WTC11 (cell line): Measurements from ENCODE around the gene ADAM19. TPM values are rescaled to one million over a fixed set of nuclear protein-coding genes. Genes with fewer than 3 reads are reported as not detected.

Experiments used
- ATAC-seq: fragments of 200-7000 bp; cut with Tn5 transposase; 2 replicates; pipeline ENCODE4 v1.10.0; 2021; ENCODE audit warnings: mild to moderate bottlenecking, moderate library complexity
- CTCF ChIA-PET: fragments of 300-600 bp; sonication (Branson Sonifier 250); formaldehyde crosslinking; loops from one replicate; lab custom pipeline; 2021; ENCODE audit warnings: antibody characterized with exemption; lab: Charles Lee
- POLR2A ChIA-PET: fragments of 350-600 bp; sonication (Branson Sonifier 250); formaldehyde crosslinking; loops from one replicate; lab custom pipeline; 2021; ENCODE audit warnings: antibody characterized with exemption; lab: Charles Lee
- DNase-seq: peaks from one replicate; pipeline ENCODE4 v3.0.0; 2021; ENCODE audit warnings: low spot score
- H3K27ac Mint-ChIP-seq: 2 replicates; pipeline ENCODE4 v1.8.0; 2021; ENCODE audit warnings: mixed read lengths
- H3K27me3 Mint-ChIP-seq: 2 replicates; pipeline ENCODE4 v1.8.0; 2021; ENCODE audit warnings: low read depth, mild to moderate bottlenecking, moderate library complexity, mixed read lengths
- H3K36me3 Mint-ChIP-seq: 2 replicates; pipeline ENCODE4 v1.8.0; 2021; ENCODE audit warnings: mixed read lengths
- H3K4me1 Mint-ChIP-seq: 2 replicates; pipeline ENCODE4 v1.8.0; 2022; ENCODE audit warnings: mixed read lengths
- H3K4me3 Mint-ChIP-seq: 2 replicates; pipeline ENCODE4 v1.8.0; 2021; ENCODE audit warnings: mild to moderate bottlenecking, moderate library complexity, mixed read lengths
- H3K9me3 Mint-ChIP-seq: 2 replicates; pipeline ENCODE4 v1.8.0; 2021; ENCODE audit warnings: mixed read lengths
- CBFB ChIP-seq: sonication (generic); formaldehyde crosslinking; IDR thresholded peaks from 2 replicates; pipeline ENCODE4 v1.8.1; 2022; ENCODE audit warnings: mild to moderate bottlenecking, low read depth, missing genetic modification reagents
- CREM ChIP-seq: sonication (generic); formaldehyde crosslinking; IDR thresholded peaks from 2 replicates; pipeline ENCODE4 v1.8.1; 2022; ENCODE audit warnings: mild to moderate bottlenecking, missing genetic modification reagents, moderate library complexity
- EMX1 ChIP-seq: fragments of 250-450 bp; sonication (Bioruptor Pico); IDR thresholded peaks from 2 replicates; pipeline ENCODE4 v1.8.0; 2021; ENCODE audit warnings: mild to moderate bottlenecking
- FOXP1 ChIP-seq: sonication (generic); formaldehyde crosslinking; IDR thresholded peaks from 2 replicates; pipeline ENCODE4 v1.8.0; 2022; ENCODE audit warnings: missing genetic modification reagents, mild to moderate bottlenecking, moderate library complexity, borderline replicate concordance
- GABPB1 ChIP-seq: sonication (generic); formaldehyde crosslinking; IDR thresholded peaks from 2 replicates; pipeline ENCODE4 v1.8.1; 2023; ENCODE audit warnings: mild to moderate bottlenecking, missing genetic modification reagents
- GRHL2 ChIP-seq: fragments of 250-450 bp; sonication (Bioruptor Pico); IDR thresholded peaks from 2 replicates; pipeline ENCODE4 v1.8.0; 2022; ENCODE audit warnings: mild to moderate bottlenecking, moderate library complexity; ENCODE audit not compliant: insufficient replicate concordance, severe bottlenecking
- IRF1 ChIP-seq: sonication (generic); formaldehyde crosslinking; IDR thresholded peaks from 2 replicates; pipeline ENCODE4 v1.8.0; 2023; ENCODE audit warnings: missing genetic modification reagents
- NFE2L1 ChIP-seq: sonication (generic); formaldehyde crosslinking; IDR thresholded peaks from 2 replicates; pipeline ENCODE4 v1.8.1; 2023; ENCODE audit warnings: missing genetic modification reagents
- RELA ChIP-seq: sonication (generic); formaldehyde crosslinking; IDR thresholded peaks from 2 replicates; pipeline ENCODE4 v1.8.1; 2022; ENCODE audit warnings: missing genetic modification reagents, mild to moderate bottlenecking, borderline replicate concordance
- SOX15 ChIP-seq: fragments of 250-450 bp; sonication (Bioruptor Pico); IDR thresholded peaks from 2 replicates; pipeline ENCODE4 v1.9.0; 2021; ENCODE audit warnings: mild to moderate bottlenecking
- STAT6 ChIP-seq: sonication (generic); formaldehyde crosslinking; conservative IDR thresholded peaks from 2 replicates; pipeline ENCODE4 v1.8.1; 2023; ENCODE audit warnings: mild to moderate bottlenecking, low read depth, missing genetic modification reagents, moderate library complexity
- ZMAT4 ChIP-seq: fragments of 250-450 bp; sonication (Bioruptor Pico); IDR thresholded peaks from 2 replicates; pipeline ENCODE4 v1.9.0; 2021; ENCODE audit warnings: mild to moderate bottlenecking
- ZNF532 ChIP-seq: fragments of 250-450 bp; sonication (Bioruptor Pico); IDR thresholded peaks from 2 replicates; pipeline ENCODE4 v1.9.0; 2021; ENCODE audit warnings: mild to moderate bottlenecking, borderline replicate concordance
- ZNF671 ChIP-seq: fragments of 250-450 bp; sonication (Bioruptor Pico); IDR thresholded peaks from 2 replicates; pipeline ENCODE4 v1.8.0; 2021; ENCODE audit warnings: mild to moderate bottlenecking
- total RNA-seq: library from RNA; stranded (reverse); gene quantifications from 3 replicates; pipeline ENCODE4 v1.2.3, GENCODE V29; 2021
- TF ChIP-seq, protein P1 (sequence below): sonication (generic); formaldehyde crosslinking; IDR thresholded peaks from 2 replicates; pipeline ENCODE4 v1.8.1; 2023; ENCODE audit warnings: mild to moderate bottlenecking, missing genetic modification reagents, moderate library complexity
- TF ChIP-seq, protein P2 (sequence below): sonication (generic); formaldehyde crosslinking; IDR thresholded peaks from 2 replicates; pipeline ENCODE4 v1.8.1; 2022; ENCODE audit warnings: low read depth, mild to moderate bottlenecking, moderate library complexity, missing genetic modification reagents, borderline replicate concordance
- TF ChIP-seq, protein P3 (sequence below): sonication (generic); formaldehyde crosslinking; IDR thresholded peaks from 2 replicates; pipeline ENCODE4 v1.8.1; 2022; ENCODE audit warnings: low read depth, missing genetic modification reagents, borderline replicate concordance

Gene ADAM19
- total RNA-seq, 1 experiment from 2014 or later: 28.6 TPM

- no peak for TF ChIP-seq STAT6 (CRISPR knock-in tag)
- TF ChIP-seq, all 79 proteins: peak for 0
These were observed 116.7 kb downstream of the ADAM19 start (continued) for GRCh38 chr5:157458835-157459234.

- ChIA-PET POLR2A (no interaction called here), CTCF (interaction anchor here (1.6 to 7.1 kb wide), 2 partner anchors 13 to 22 kb away, joined by 3 to 57 read pairs; no protein-coding TSS in a partner anchor)
- Mint-ChIP-seq H3K4me1 (peaks cover 17% of the 10 kb centered on the region), H3K4me3 (no peak overlapping the region), H3K27ac (no peak overlapping the region), H3K27me3 (peaks cover 40% of the 10 kb centered on the region), H3K9me3 (no peaks in the 10 kb centered on the region), H3K36me3 (no peaks in the 10 kb centered on the region)
- ATAC-seq (no peak), DNase-seq (no peak)
- no peak for TF ChIP-seq GABPB1 (CRISPR knock-in tag)
- no peak for TF ChIP-seq FOXP1
- no peak for TF ChIP-seq ZNF532
- TF ChIP-seq ZNF671 (CRISPR knock-in tag): no peak
- TF ChIP-seq ZMAT4 (CRISPR knock-in tag): no peak
- no peak for TF ChIP-seq IRF1 (CRISPR knock-in tag)
- no peak for TF ChIP-seq GRHL2 (CRISPR knock-in tag)
These were observed 118.2 kb downstream of the ADAM19 start for GRCh38 chr5:157457391-157457790.

GRCh38 chr5:157456301-157456700, 119.3 kb downstream of the ADAM19 start:
- ChIA-PET CTCF (interaction anchor here (1.1 to 1.6 kb wide), 2 partner anchors 23 to 66 kb away, joined by 3 read pairs; no protein-coding TSS in a partner anchor), POLR2A (no interaction called here)
- Mint-ChIP-seq H3K4me3 (no peak overlapping the region), H3K9me3 (no peaks in the 10 kb centered on the region), H3K36me3 (no peaks in the 10 kb centered on the region), H3K4me1 (peaks cover 17% of the 10 kb centered on the region), H3K27me3 (peaks cover 30% of the 10 kb centered on the region), H3K27ac (no peak overlapping the region)
- no peak for DNase-seq
- ATAC-seq: no peak
- TF ChIP-seq, protein P1, sequence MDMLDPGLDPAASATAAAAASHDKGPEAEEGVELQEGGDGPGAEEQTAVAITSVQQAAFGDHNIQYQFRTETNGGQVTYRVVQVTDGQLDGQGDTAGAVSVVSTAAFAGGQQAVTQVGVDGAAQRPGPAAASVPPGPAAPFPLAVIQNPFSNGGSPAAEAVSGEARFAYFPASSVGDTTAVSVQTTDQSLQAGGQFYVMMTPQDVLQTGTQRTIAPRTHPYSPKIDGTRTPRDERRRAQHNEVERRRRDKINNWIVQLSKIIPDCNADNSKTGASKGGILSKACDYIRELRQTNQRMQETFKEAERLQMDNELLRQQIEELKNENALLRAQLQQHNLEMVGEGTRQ: no peak
- no peak for TF ChIP-seq NFE2L1 (CRISPR knock-in tag)

- no peak for DNase-seq
- POLR2A ChIA-PET: no interaction called here
- Mint-ChIP-seq H3K9me3 (no peaks in the 10 kb centered on the region), H3K27me3 (peaks cover 18% of the 10 kb centered on the region), H3K4me1 (peaks cover 17% of the 10 kb centered on the region), H3K27ac (no peak overlapping the region), H3K4me3 (no peak overlapping the region), H3K36me3 (no peaks in the 10 kb centered on the region)
- CTCF ChIA-PET: interaction anchor here (1.0 to 1.8 kb wide), 2 partner anchors 17 to 288 kb away, joined by 3 to 6 read pairs; partner anchors contain the start of gene LSM11
- ATAC-seq: no peak
- no peak for TF ChIP-seq CREM (CRISPR knock-in tag)
- no peak for TF ChIP-seq CBFB (CRISPR knock-in tag)
- TF ChIP-seq RELA (CRISPR knock-in tag): no peak
- TF ChIP-seq, protein P2, sequence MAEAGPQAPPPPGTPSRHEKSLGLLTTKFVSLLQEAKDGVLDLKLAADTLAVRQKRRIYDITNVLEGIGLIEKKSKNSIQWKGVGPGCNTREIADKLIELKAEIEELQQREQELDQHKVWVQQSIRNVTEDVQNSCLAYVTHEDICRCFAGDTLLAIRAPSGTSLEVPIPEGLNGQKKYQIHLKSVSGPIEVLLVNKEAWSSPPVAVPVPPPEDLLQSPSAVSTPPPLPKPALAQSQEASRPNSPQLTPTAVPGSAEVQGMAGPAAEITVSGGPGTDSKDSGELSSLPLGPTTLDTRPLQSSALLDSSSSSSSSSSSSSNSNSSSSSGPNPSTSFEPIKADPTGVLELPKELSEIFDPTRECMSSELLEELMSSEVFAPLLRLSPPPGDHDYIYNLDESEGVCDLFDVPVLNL (CRISPR knock-in tag): no peak
- TF ChIP-seq EMX1 (CRISPR knock-in tag): no peak
- TF ChIP-seq, protein P3, sequence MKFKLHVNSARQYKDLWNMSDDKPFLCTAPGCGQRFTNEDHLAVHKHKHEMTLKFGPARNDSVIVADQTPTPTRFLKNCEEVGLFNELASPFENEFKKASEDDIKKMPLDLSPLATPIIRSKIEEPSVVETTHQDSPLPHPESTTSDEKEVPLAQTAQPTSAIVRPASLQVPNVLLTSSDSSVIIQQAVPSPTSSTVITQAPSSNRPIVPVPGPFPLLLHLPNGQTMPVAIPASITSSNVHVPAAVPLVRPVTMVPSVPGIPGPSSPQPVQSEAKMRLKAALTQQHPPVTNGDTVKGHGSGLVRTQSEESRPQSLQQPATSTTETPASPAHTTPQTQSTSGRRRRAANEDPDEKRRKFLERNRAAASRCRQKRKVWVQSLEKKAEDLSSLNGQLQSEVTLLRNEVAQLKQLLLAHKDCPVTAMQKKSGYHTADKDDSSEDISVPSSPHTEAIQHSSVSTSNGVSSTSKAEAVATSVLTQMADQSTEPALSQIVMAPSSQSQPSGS (CRISPR knock-in tag): no peak
- TF ChIP-seq SOX15 (CRISPR knock-in tag): no peak
These were observed 120.5 kb downstream of the ADAM19 start for GRCh38 chr5:157455057-157455456.
